Loucy (cell line): ENCODE data around the gene FNDC1.
"Not testable (repeated sequence)": the region's sequence is repeated elsewhere in the genome, so short reads cannot be mapped to it uniquely, and the experiment has no call there.

Experiments
- H2AFZ ChIP-seq: fragments of 200-600 bp; sonication (generic); 2 replicates; pipeline ENCODE4 v1.6.0; 2016; ENCODE audit warnings: antibody characterized with exemption, mild to moderate bottlenecking, low read length, moderate library complexity
- H3F3A ChIP-seq: fragments of 200-600 bp; 2 replicates; pipeline ENCODE4 v1.6.0; 2016; ENCODE audit warnings: antibody characterized with exemption, low read depth, mild to moderate bottlenecking
- H3K27me3 ChIP-seq: fragments of 200-600 bp; sonication (generic); 2 replicates; pipeline ENCODE4 v1.6.1; 2014; ENCODE audit warnings: low read length, mild to moderate bottlenecking; ENCODE audit not compliant: insufficient read depth, poor library complexity, severe bottlenecking
- H3K36me3 ChIP-seq: fragments of 200-600 bp; sonication (generic); 2 replicates; pipeline ENCODE4 v1.6.1; 2016; ENCODE audit warnings: low read length; ENCODE audit not compliant: insufficient read depth
- H3K4me1 ChIP-seq: fragments of 200-600 bp; sonication (generic); 2 replicates; pipeline ENCODE4 v1.5.1; 2014; ENCODE audit warnings: low read length, mild to moderate bottlenecking; ENCODE audit not compliant: insufficient read depth, poor library complexity, severe bottlenecking
- H3K4me2 ChIP-seq: fragments of 200-600 bp; sonication (generic); 2 replicates; pipeline ENCODE4 v1.6.0; 2014; ENCODE audit warnings: antibody characterized with exemption, low read length, low read depth, mild to moderate bottlenecking; ENCODE audit not compliant: poor library complexity, severe bottlenecking
- H3K4me3 ChIP-seq: fragments of 200-600 bp; sonication (generic); 2 replicates; pipeline ENCODE4 v1.5.1; 2014; ENCODE audit warnings: low read length, mild to moderate bottlenecking, mixed read lengths; ENCODE audit not compliant: poor library complexity, severe bottlenecking
- H3K79me2 ChIP-seq: fragments of 200-600 bp; sonication (generic); 2 replicates; pipeline ENCODE4 v1.6.1; 2014; ENCODE audit warnings: low read length; ENCODE audit not compliant: insufficient read depth
- H3K9ac ChIP-seq: fragments of 200-600 bp; sonication (generic); 2 replicates; pipeline ENCODE4 v1.6.0; 2014; ENCODE audit warnings: mild to moderate bottlenecking, low read depth, low read length, moderate library complexity; ENCODE audit not compliant: poor library complexity, severe bottlenecking
- H3K9me2 ChIP-seq: fragments of 200-600 bp; sonication (generic); replicated peaks from 2 replicates; pipeline ENCODE4 v1.6.1; 2016; ENCODE audit warnings: low read depth, low read length, mixed read lengths
- H3K9me3 ChIP-seq: fragments of 200-600 bp; sonication (generic); 2 replicates; pipeline ENCODE4 v1.6.1; 2014; ENCODE audit warnings: mild to moderate bottlenecking, antibody characterized with exemption, low read length, low read depth; ENCODE audit not compliant: insufficient read depth
- H4K20me1 ChIP-seq: fragments of 200-600 bp; sonication (generic); 2 replicates; pipeline ENCODE4 v1.6.0; 2014; ENCODE audit warnings: antibody characterized with exemption, low read length, mild to moderate bottlenecking; ENCODE audit not compliant: insufficient read depth, poor library complexity, severe bottlenecking
- CTCF ChIP-seq: fragments of 200-600 bp; sonication (generic); conservative IDR thresholded peaks from 2 replicates; pipeline ENCODE4 v1.5.1; 2014; ENCODE audit warnings: mild to moderate bottlenecking, antibody characterized with exemption, low read length
- EZH2phosphoT487 ChIP-seq: fragments of 200-600 bp; IDR thresholded peaks from 2 replicates; pipeline ENCODE4 v1.6.1; 2018; ENCODE audit warnings: antibody characterized with exemption, mild to moderate bottlenecking, moderate library complexity, borderline replicate concordance

The FNDC1 gene

GRCh38 chr6:159122453-159122852 lies 46.7 kb upstream of the FNDC1 start:
- H3K4me3 ChIP-seq = no peak overlapping the region
- no peak overlapping the region for H2AFZ ChIP-seq
- no peak overlapping the region for H3K4me2 ChIP-seq
- no peak overlapping the region for H3K9ac ChIP-seq
- H3F3A ChIP-seq = no peaks in the 10 kb centered on the region
- H3K4me1 ChIP-seq = no peaks in the 10 kb centered on the region
- no peaks in the 10 kb centered on the region for H3K27me3 ChIP-seq
- H3K36me3 ChIP-seq = no peaks in the 10 kb centered on the region
- no peaks in the 10 kb centered on the region for H3K79me2 ChIP-seq
- no peak for TF ChIP-seq EZH2phosphoT487
- no peak for TF ChIP-seq CTCF
- no peaks in the 10 kb centered on the region for H3K9me2 ChIP-seq
- no peaks in the 10 kb centered on the region for H4K20me1 ChIP-seq
- H3K9me3 ChIP-seq = no peaks in the 10 kb centered on the region

GRCh38 chr6:159123831-159124230 lies 45.4 kb upstream of the FNDC1 start:
- not testable (repeated sequence) for H3F3A ChIP-seq, H3K36me3 ChIP-seq, H3K4me2 ChIP-seq, H3K9me2 ChIP-seq, H3K79me2 ChIP-seq, H3K4me1 ChIP-seq, H2AFZ ChIP-seq, H3K9me3 ChIP-seq, H4K20me1 ChIP-seq, H3K27me3 ChIP-seq, H3K9ac ChIP-seq, H3K4me3 ChIP-seq

GRCh38 chr6:159125014-159125609 lies 44.1 kb upstream of the FNDC1 start:
- no peak for TF ChIP-seq EZH2phosphoT487
- peak; percentile 70 for TF ChIP-seq CTCF
- H3K36me3 ChIP-seq = no peaks in the 10 kb centered on the region
- H3K27me3 ChIP-seq = no peaks in the 10 kb centered on the region
- no peaks in the 10 kb centered on the region for H3K79me2 ChIP-seq
- H3K9ac ChIP-seq = no peak overlapping the region
- H3F3A ChIP-seq = no peaks in the 10 kb centered on the region
- no peaks in the 10 kb centered on the region for H3K9me2 ChIP-seq
- no peak overlapping the region for H3K4me3 ChIP-seq
- no peaks in the 10 kb centered on the region for H4K20me1 ChIP-seq
- no peak overlapping the region for H3K4me2 ChIP-seq
- H3K4me1 ChIP-seq = no peaks in the 10 kb centered on the region
- no peaks in the 10 kb centered on the region for H3K9me3 ChIP-seq
- H2AFZ ChIP-seq = no peak overlapping the region

GRCh38 chr6:159125951-159126352 lies 43.2 kb upstream of the FNDC1 start:
- no peaks in the 10 kb centered on the region for H3K27me3 ChIP-seq
- no peaks in the 10 kb centered on the region for H3K4me1 ChIP-seq
- TF ChIP-seq EZH2phosphoT487 = no peak
- TF ChIP-seq CTCF = no peak
- no peaks in the 10 kb centered on the region for H3K79me2 ChIP-seq
- no peaks in the 10 kb centered on the region for H4K20me1 ChIP-seq
- H3K4me3 ChIP-seq = no peak overlapping the region
- no peaks in the 10 kb centered on the region for H3K36me3 ChIP-seq
- H3K9ac ChIP-seq = no peak overlapping the region
- no peaks in the 10 kb centered on the region for H3K9me3 ChIP-seq
- H3F3A ChIP-seq = no peaks in the 10 kb centered on the region
- no peaks in the 10 kb centered on the region for H3K9me2 ChIP-seq
- no peak overlapping the region for H3K4me2 ChIP-seq
- no peak overlapping the region for H2AFZ ChIP-seq
